ENCODE data around the gene PSG7.
"Not testable (repeated sequence)": the region's sequence is repeated elsewhere in the genome, so short reads cannot be mapped to it uniquely, and the experiment has no call there.

Gene PSG7

GRCh38 chr19:42912941-42913340 lies 24.1 kb downstream of the PSG7 start:
- H3K27ac ChIP-seq (ENCODE audit: low read depth, low read length); H3K4me3 ChIP-seq (ENCODE audit: low read depth in 1 of 2, low read length in 2 of 2); H3K9me3 ChIP-seq (ENCODE audit: low read length); H3K4me1 ChIP-seq (ENCODE audit: insufficient read depth, low read length); H3K27me3 ChIP-seq (ENCODE audit: control insufficient read depth in 1 of 2, insufficient read depth in 2 of 2, low read length in 2 of 2); H3K9ac ChIP-seq (ENCODE audit: low read length); H3K36me3 ChIP-seq (ENCODE audit: insufficient read depth, low read length): not testable (repeated sequence)

DNA sequence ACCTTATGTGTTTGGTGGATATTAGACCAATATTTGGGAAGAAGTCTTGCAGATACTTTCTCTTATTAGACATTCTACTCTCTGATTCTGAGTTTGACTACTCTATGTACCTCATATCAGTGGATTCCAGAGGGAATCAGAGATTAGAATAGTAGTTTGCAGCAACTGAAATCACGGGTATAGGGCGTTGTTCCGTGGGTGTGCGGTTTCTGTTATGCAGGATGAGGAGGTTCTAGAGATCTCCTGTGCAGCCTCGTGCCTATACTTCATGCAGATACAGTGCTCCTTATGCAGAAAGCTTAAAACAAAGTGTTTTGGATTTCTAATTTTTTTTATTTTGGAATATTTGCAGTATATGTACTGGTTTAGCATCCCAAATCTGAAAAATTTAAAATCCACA lies 25.3 kb downstream of the PSG7 start:
- not testable (repeated sequence) for H3K9ac ChIP-seq (ENCODE audit: low read length); H3K27me3 ChIP-seq (ENCODE audit: control insufficient read depth in 1 of 2, insufficient read depth in 2 of 2, low read length in 2 of 2); H3K36me3 ChIP-seq (ENCODE audit: insufficient read depth, low read length); H3K4me3 ChIP-seq (ENCODE audit: low read depth in 1 of 2, low read length in 2 of 2); H3K27ac ChIP-seq (ENCODE audit: low read depth, low read length); H3K9me3 ChIP-seq (ENCODE audit: low read length); H3K4me1 ChIP-seq (ENCODE audit: insufficient read depth, low read length)

- H3K27ac ChIP-seq (ENCODE audit: low read depth, low read length); H3K27me3 ChIP-seq (ENCODE audit: control insufficient read depth in 1 of 2, insufficient read depth in 2 of 2, low read length in 2 of 2); H3K9me3 ChIP-seq (ENCODE audit: low read length): not testable (repeated sequence)
These were observed 30.8 kb downstream of the PSG7 start for GRCh38 chr19:42906162-42906561.

GRCh38 chr19:42900561-42900960 lies 36.4 kb downstream of the PSG7 start:
- not testable (repeated sequence) for H3K27ac ChIP-seq (ENCODE audit: low read depth, low read length); H3K4me3 ChIP-seq (ENCODE audit: low read depth in 1 of 2, low read length in 2 of 2); H3K27me3 ChIP-seq (ENCODE audit: control insufficient read depth in 1 of 2, insufficient read depth in 2 of 2, low read length in 2 of 2); H3K4me1 ChIP-seq (ENCODE audit: insufficient read depth, low read length); H3K36me3 ChIP-seq (ENCODE audit: insufficient read depth, low read length); H3K9me3 ChIP-seq (ENCODE audit: low read length); H3K9ac ChIP-seq (ENCODE audit: low read length)

More at GRCh38 chr19:42906162-42906561, 30.8 kb downstream of the PSG7 start:
- H3K4me1 ChIP-seq (ENCODE audit: insufficient read depth, low read length); H3K4me3 ChIP-seq (ENCODE audit: low read depth in 1 of 2, low read length in 2 of 2); H3K9ac ChIP-seq (ENCODE audit: low read length); H3K36me3 ChIP-seq (ENCODE audit: insufficient read depth, low read length): not testable (repeated sequence)

DNA sequence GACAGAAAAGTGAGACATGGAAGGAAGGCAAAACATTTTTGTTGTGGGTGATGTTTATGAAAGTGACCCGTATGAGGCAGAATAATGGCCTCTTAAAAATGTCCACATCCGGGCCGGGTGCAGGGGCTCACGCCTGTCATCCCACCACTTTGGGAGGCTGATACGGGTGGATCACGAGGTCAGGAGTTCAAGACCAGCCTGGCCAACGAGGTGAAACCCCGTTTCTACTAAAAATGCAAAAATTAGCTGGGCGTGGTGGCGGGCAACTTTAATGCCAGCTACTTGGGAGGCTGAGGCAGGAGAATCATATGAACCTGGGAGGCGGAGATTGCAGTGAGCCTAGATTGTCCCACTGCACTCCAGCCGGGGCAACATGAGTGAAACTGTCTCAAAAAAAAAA lies 37.3 kb downstream of the PSG7 start:
- H3K4me1 ChIP-seq (ENCODE audit: insufficient read depth, low read length); H3K4me3 ChIP-seq (ENCODE audit: low read depth in 1 of 2, low read length in 2 of 2); H3K36me3 ChIP-seq (ENCODE audit: insufficient read depth, low read length); H3K27me3 ChIP-seq (ENCODE audit: control insufficient read depth in 1 of 2, insufficient read depth in 2 of 2, low read length in 2 of 2); H3K9ac ChIP-seq (ENCODE audit: low read length); H3K9me3 ChIP-seq (ENCODE audit: low read length); H3K27ac ChIP-seq (ENCODE audit: low read depth, low read length): not testable (repeated sequence)

DNA sequence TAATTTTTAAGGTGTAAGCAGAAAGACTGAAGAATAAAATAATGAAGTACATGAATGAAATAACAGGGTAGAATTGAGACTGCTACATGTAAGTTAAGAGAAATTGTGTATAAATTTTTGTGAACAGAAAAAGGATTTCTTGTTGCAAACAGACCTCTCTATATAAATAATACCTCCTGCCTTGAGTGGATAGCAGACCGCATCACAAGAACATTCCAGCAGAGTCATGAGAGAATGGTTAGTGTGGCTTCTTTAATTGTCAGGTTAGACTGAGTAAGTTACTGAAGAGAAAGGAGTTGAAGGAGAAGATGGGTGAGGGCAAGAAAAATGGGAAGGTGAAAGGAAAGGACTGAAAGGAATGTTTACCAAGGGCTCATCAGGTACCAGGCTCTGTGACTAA lies 37.9 kb downstream of the PSG7 start:
- H3K9me3 ChIP-seq (ENCODE audit: low read length); H3K36me3 ChIP-seq (ENCODE audit: insufficient read depth, low read length); H3K4me3 ChIP-seq (ENCODE audit: low read depth in 1 of 2, low read length in 2 of 2); H3K27ac ChIP-seq (ENCODE audit: low read depth, low read length); H3K9ac ChIP-seq (ENCODE audit: low read length); H3K27me3 ChIP-seq (ENCODE audit: control insufficient read depth in 1 of 2, insufficient read depth in 2 of 2, low read length in 2 of 2); H3K4me1 ChIP-seq (ENCODE audit: insufficient read depth, low read length): not testable (repeated sequence)

GRCh38 chr19:42898656-42899055 lies 38.4 kb downstream of the PSG7 start:
- not testable (repeated sequence) for H3K27ac ChIP-seq (ENCODE audit: low read depth, low read length); H3K4me3 ChIP-seq (ENCODE audit: low read depth in 1 of 2, low read length in 2 of 2); H3K9me3 ChIP-seq (ENCODE audit: low read length); H3K36me3 ChIP-seq (ENCODE audit: insufficient read depth, low read length); H3K27me3 ChIP-seq (ENCODE audit: control insufficient read depth in 1 of 2, insufficient read depth in 2 of 2, low read length in 2 of 2); H3K9ac ChIP-seq (ENCODE audit: low read length); H3K4me1 ChIP-seq (ENCODE audit: insufficient read depth, low read length)

- not testable (repeated sequence) for H3K27ac ChIP-seq (ENCODE audit: low read depth, low read length); H3K9ac ChIP-seq (ENCODE audit: low read length); H3K36me3 ChIP-seq (ENCODE audit: insufficient read depth, low read length)
These were observed 39.3 kb downstream of the PSG7 start for GRCh38 chr19:42897729-42898128.

DNA sequence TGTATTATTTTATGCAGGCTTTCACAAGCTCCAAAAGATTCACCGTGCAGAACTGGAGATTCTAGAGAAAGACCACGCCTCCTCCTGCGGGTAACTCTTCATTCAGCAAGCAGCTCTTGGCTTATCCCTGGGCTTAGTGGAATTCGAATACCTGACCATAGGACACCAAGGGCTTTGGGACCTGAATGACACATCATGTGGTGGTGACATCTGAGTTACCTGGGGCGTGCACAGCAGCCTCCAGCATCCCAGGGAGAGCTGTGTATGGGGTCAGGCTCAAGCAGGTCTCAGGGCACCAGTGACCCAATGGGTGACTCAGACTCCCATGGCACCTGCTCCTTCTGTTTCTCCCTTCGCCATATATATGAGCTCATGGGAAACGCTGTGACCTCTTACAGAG lies 46.6 kb downstream of the PSG7 start:
- H3K4me1 ChIP-seq (ENCODE audit: insufficient read depth, low read length); H3K9ac ChIP-seq (ENCODE audit: low read length); H3K4me3 ChIP-seq (ENCODE audit: low read depth in 1 of 2, low read length in 2 of 2); H3K27ac ChIP-seq (ENCODE audit: low read depth, low read length); H3K36me3 ChIP-seq (ENCODE audit: insufficient read depth, low read length); H3K9me3 ChIP-seq (ENCODE audit: low read length); H3K27me3 ChIP-seq (ENCODE audit: control insufficient read depth in 1 of 2, insufficient read depth in 2 of 2, low read length in 2 of 2): not testable (repeated sequence)

More at GRCh38 chr19:42897729-42898128, 39.3 kb downstream of the PSG7 start:
- H3K4me1 ChIP-seq (ENCODE audit: insufficient read depth, low read length); H3K9me3 ChIP-seq (ENCODE audit: low read length); H3K27me3 ChIP-seq (ENCODE audit: control insufficient read depth in 1 of 2, insufficient read depth in 2 of 2, low read length in 2 of 2); H3K4me3 ChIP-seq (ENCODE audit: low read depth in 1 of 2, low read length in 2 of 2): not testable (repeated sequence)

GRCh38 chr19:42887876-42888445 lies 49.0 kb downstream of the PSG7 start:
- H3K27me3 ChIP-seq (ENCODE audit: control insufficient read depth in 1 of 2, insufficient read depth in 2 of 2, low read length in 2 of 2); H3K9me3 ChIP-seq (ENCODE audit: low read length); H3K27ac ChIP-seq (ENCODE audit: low read depth, low read length); H3K4me3 ChIP-seq (ENCODE audit: low read depth in 1 of 2, low read length in 2 of 2); H3K4me1 ChIP-seq (ENCODE audit: insufficient read depth, low read length); H3K9ac ChIP-seq (ENCODE audit: low read length); H3K36me3 ChIP-seq (ENCODE audit: insufficient read depth, low read length): not testable (repeated sequence)

- H3K27me3 ChIP-seq (ENCODE audit: control insufficient read depth in 1 of 2, insufficient read depth in 2 of 2, low read length in 2 of 2); H3K27ac ChIP-seq (ENCODE audit: low read depth, low read length); H3K9me3 ChIP-seq (ENCODE audit: low read length); H3K36me3 ChIP-seq (ENCODE audit: insufficient read depth, low read length); H3K4me3 ChIP-seq (ENCODE audit: low read depth in 1 of 2, low read length in 2 of 2); H3K9ac ChIP-seq (ENCODE audit: low read length); H3K4me1 ChIP-seq (ENCODE audit: insufficient read depth, low read length): not testable (repeated sequence)
These were observed 54.3 kb downstream of the PSG7 start for GRCh38 chr19:42882730-42883129.

- H3K27me3 ChIP-seq (ENCODE audit: control insufficient read depth in 1 of 2, insufficient read depth in 2 of 2, low read length in 2 of 2); H3K27ac ChIP-seq (ENCODE audit: low read depth, low read length); H3K9ac ChIP-seq (ENCODE audit: low read length); H3K36me3 ChIP-seq (ENCODE audit: insufficient read depth, low read length); H3K4me1 ChIP-seq (ENCODE audit: insufficient read depth, low read length); H3K4me3 ChIP-seq (ENCODE audit: low read depth in 1 of 2, low read length in 2 of 2); H3K9me3 ChIP-seq (ENCODE audit: low read length): not testable (repeated sequence)
These were observed 55.0 kb downstream of the PSG7 start for GRCh38 chr19:42882010-42882409.
